Chondrocyte (in vitro differentiated cells): ENCODE measurements around the gene IRF2. TPM values are rescaled to one million over a fixed set of nuclear protein-coding genes. Genes with fewer than 3 reads are reported as not detected.

Experiments
- DNase-seq: peaks from one replicate; pipeline ENCODE4 v3.0.0; 2021; ENCODE audit warnings: mixed read lengths, low spot score
- H3K27ac Mint-ChIP-seq: one replicate; pipeline ENCODE4 v1.8.0; 2021; ENCODE audit warnings: mild to moderate bottlenecking, moderate library complexity, mixed read lengths; ENCODE audit not compliant: unreplicated experiment
- H3K27me3 Mint-ChIP-seq: 2 replicates; pipeline ENCODE4 v1.8.0; 2021; ENCODE audit warnings: low read depth, mixed read lengths
- H3K36me3 Mint-ChIP-seq: 2 replicates; pipeline ENCODE4 v1.8.0; 2021; ENCODE audit warnings: low read depth, mixed read lengths
- H3K4me1 Mint-ChIP-seq: 2 replicates; pipeline ENCODE4 v1.8.0; 2021; ENCODE audit warnings: low read depth, mild to moderate bottlenecking, mixed read lengths
- H3K4me3 Mint-ChIP-seq: one replicate; pipeline ENCODE4 v1.8.0; 2021; ENCODE audit warnings: mild to moderate bottlenecking, moderate library complexity, mixed read lengths; ENCODE audit not compliant: unreplicated experiment
- H3K9me3 Mint-ChIP-seq: 2 replicates; pipeline ENCODE4 v1.8.0; 2021; ENCODE audit warnings: low read depth, mixed read lengths
- total RNA-seq: library from RNA; stranded (reverse); gene quantifications from 3 replicates; pipeline ENCODE4 v1.2.1, GENCODE V29; 2021
- TF ChIP-seq, protein P1 (sequence below): fragments of 200-600 bp; sonication (generic); IDR thresholded peaks from 2 replicates; pipeline ENCODE4 v1.5.0; 2021; ENCODE audit warnings: antibody characterized with exemption, mild to moderate bottlenecking, moderate library complexity

IRF2 gene
- total RNA-seq, 1 donor from 2014 or later, result 13.2 TPM

DNA sequence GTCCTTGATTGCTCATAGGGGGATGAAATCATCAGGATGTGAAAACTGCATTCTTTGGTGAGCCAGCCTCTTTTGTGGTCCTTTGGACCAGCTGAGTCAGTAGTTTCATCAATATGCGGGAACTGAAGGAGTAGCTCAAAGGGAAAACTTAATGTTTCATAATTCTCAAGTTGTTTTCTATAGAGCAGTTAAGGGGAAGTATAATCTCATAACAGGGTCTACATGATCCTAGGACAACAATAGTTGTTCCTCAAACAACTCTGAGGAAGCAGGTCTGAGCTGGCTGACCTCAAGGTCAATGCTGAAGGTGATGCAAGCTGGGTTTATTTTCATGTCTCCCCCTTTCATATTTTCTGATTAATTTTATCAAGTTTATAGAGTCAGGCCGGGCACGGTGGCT lies 36.1 kb upstream of the IRF2 start:
- no peaks in the 10 kb centered on the region for H3K27me3 Mint-ChIP-seq
- peaks cover 5% of the 10 kb centered on the region for H3K9me3 Mint-ChIP-seq
- TF ChIP-seq, protein P1, sequence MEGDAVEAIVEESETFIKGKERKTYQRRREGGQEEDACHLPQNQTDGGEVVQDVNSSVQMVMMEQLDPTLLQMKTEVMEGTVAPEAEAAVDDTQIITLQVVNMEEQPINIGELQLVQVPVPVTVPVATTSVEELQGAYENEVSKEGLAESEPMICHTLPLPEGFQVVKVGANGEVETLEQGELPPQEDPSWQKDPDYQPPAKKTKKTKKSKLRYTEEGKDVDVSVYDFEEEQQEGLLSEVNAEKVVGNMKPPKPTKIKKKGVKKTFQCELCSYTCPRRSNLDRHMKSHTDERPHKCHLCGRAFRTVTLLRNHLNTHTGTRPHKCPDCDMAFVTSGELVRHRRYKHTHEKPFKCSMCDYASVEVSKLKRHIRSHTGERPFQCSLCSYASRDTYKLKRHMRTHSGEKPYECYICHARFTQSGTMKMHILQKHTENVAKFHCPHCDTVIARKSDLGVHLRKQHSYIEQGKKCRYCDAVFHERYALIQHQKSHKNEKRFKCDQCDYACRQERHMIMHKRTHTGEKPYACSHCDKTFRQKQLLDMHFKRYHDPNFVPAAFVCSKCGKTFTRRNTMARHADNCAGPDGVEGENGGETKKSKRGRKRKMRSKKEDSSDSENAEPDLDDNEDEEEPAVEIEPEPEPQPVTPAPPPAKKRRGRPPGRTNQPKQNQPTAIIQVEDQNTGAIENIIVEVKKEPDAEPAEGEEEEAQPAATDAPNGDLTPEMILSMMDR, result no peak
- no peak overlapping the region for H3K27ac Mint-ChIP-seq
- DNase-seq, result no peak
- no peak overlapping the region for H3K4me3 Mint-ChIP-seq
- H3K4me1 Mint-ChIP-seq, result peaks cover 17% of the 10 kb centered on the region
- H3K36me3 Mint-ChIP-seq, result peaks cover 3% of the 10 kb centered on the region

DNA sequence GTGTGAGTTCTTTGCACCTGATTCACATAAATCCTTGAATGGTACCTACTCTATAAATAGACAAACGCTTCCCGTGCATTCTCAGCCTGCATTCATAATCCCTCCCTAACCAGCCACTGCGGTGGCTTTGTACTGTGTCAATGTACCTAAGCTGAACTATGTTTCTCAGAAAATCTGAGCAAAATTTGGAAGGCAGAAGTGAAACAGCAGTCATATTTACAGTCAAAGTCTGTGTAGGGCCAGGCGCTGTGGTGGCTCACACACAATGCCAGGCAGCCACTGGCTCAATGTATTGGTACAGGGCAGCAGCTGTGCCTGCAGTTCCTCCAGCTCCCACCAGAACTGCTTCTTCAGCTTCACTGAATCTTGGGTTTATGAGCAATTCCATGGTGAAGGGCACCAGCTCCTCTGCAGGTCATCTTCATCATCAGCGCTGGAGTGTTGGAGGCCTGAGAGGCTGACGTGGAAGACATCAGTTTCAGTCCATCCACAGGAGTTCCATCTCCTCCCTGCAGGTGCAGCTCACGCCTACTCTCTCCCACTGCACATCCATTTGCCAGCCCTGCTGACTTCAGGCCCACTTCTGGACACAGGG lies 32.3 kb upstream of the IRF2 start:
- H3K4me1 Mint-ChIP-seq, result no peaks in the 10 kb centered on the region
- H3K27ac Mint-ChIP-seq, result no peak overlapping the region
- no peaks in the 10 kb centered on the region for H3K27me3 Mint-ChIP-seq
- peaks cover 5% of the 10 kb centered on the region for H3K9me3 Mint-ChIP-seq
- TF ChIP-seq, protein P1, result peak; percentile 31
- H3K4me3 Mint-ChIP-seq, result no peak overlapping the region
- no peak for DNase-seq
- H3K36me3 Mint-ChIP-seq, result peaks cover 3% of the 10 kb centered on the region

DNA sequence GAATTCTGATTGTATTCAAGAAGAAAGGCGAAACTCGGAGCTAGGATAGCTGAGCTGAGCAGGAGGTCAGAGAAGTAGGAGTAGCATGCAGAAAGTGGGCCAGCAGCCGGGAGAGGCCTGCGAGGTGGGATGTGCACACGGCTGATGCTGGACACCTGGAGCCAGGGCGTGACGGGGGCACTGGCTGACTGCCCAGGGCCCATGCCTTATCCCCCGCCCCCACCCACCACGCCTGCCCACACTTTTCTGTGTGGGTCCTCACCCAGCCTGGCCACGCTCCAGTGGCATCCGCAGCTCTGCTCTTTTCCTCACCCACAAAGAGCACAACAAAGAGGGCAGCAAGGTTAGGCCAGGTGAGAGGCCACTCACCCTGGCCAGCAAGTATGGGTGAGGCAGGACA lies 30.0 kb upstream of the IRF2 start:
- Mint-ChIP-seq H3K4me3 (no peak overlapping the region), H3K4me1 (no peaks in the 10 kb centered on the region), H3K27ac (no peak overlapping the region), H3K27me3 (no peaks in the 10 kb centered on the region), H3K36me3 (no peaks in the 10 kb centered on the region), H3K9me3 (no peaks in the 10 kb centered on the region)
- TF ChIP-seq, protein P1, result no peak
- no peak for DNase-seq

DNA sequence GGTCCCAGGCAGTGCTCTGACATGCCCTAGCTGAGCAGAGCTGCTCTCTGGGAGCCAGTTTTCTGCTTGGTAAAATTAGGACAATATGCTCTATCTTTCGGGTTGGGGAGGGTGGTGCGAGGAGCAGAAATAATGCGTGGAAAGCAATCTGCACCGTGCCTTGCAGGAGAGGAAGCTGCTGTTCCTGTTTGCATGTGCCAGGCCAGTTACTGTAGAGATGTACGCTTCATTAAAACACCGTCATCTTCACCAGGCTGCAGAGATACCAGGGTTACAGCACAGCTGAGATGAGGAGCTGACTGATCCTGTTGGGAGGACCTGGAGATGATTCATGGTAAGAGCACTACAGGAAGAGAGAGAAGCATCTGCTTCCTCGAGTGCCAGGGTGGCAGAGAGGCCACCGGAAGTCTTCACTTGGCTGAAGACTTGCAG lies 29.5 kb upstream of the IRF2 start:
- H3K36me3 Mint-ChIP-seq, result no peaks in the 10 kb centered on the region
- H3K4me3 Mint-ChIP-seq, result no peak overlapping the region
- DNase-seq, result no peak
- TF ChIP-seq, protein P1, result no peak
- no peaks in the 10 kb centered on the region for H3K9me3 Mint-ChIP-seq
- H3K27me3 Mint-ChIP-seq, result no peaks in the 10 kb centered on the region
- no peaks in the 10 kb centered on the region for H3K4me1 Mint-ChIP-seq
- no peak overlapping the region for H3K27ac Mint-ChIP-seq

DNA sequence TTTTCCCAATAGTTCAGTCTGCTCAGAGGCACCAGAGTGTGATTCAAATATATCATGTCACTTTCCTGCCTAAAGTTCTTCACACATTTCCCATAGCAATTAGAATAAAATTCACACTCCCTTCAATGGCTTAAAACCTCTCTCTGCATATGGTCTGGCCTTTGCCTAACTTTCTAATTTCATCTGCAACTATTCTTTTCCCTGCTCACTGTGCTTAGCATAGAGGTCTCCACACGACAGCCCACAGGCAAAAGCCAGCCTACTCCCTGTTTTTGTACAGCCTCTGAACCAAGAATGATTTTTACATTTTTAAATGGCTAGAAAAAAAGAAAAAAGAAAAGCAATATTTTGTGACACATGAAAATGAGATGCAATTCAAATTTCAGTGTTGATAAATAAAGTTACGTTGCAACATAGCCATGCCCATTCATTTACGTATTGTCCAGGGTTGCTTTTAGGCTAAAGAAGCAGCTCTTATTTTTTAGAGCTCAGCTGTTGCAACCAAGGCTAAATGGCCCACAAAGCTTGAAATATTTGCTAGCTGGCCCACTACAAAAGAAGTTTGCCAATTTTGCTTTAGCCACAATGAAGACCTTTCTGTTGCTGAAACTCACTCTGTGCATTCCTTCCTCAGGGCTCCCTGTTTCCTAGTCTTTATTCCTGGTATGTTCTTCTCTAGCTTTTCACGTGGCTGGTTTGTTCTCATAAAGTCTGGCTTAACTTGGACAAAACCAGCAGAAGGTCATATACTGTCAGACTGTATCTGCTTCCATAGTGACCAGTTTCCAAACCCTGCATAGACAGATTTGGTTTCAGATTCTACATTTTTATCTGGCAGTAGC lies 26.6 kb upstream of the IRF2 start:
- TF ChIP-seq, protein P1, result no peak
- H3K9me3 Mint-ChIP-seq, result no peaks in the 10 kb centered on the region
- no peak overlapping the region for H3K27ac Mint-ChIP-seq
- no peaks in the 10 kb centered on the region for H3K36me3 Mint-ChIP-seq
- DNase-seq, result no peak
- H3K4me1 Mint-ChIP-seq, result no peaks in the 10 kb centered on the region
- H3K4me3 Mint-ChIP-seq, result no peak overlapping the region
- no peaks in the 10 kb centered on the region for H3K27me3 Mint-ChIP-seq
